ENCODE measurements around the gene PHKA1. TPM values are rescaled to one million over a fixed set of nuclear protein-coding genes. Genes with fewer than 3 reads are reported as not detected.
A peak's percentile ranks its signal among the peaks of the same experiment; 100 is the strongest.
"Not testable (repeated sequence)": the region's sequence is repeated elsewhere in the genome, so short reads cannot be mapped to it uniquely, and the experiment has no call there.

The PHKA1 gene
- total RNA-seq, 6 experiments from 2014 or later = 0.92 to 2.5 (median 1.7) TPM

- H3K4me1 ChIP-seq = no peaks in the 10 kb centered on the region
- H3K27ac ChIP-seq = no peak overlapping the region
- H3K36me3 ChIP-seq = no peaks in the 10 kb centered on the region
- H3K27me3 ChIP-seq = peaks cover 0 to 6% of the 10 kb centered on the region in 2 donors
- ATAC-seq = no peak
- TF ChIP-seq POLR2A (IDR thresholded peaks at IDR 0.05) (no peak), CTCF (IDR thresholded peaks at IDR 0.05) (no peak)
- H3K4me3 ChIP-seq = no peak overlapping the region
- intact Hi-C loops (cut with DNase I) = no loop called here
- no peaks in the 10 kb centered on the region for H3K9me3 ChIP-seq
- WGBS (ENCODE audit: insufficient coverage, low coverage, low lambda C conversion rate, missing lambda C conversion rate) = 69% methylated on average over 2 of the region's 2 CpGs
- no peak for DNase-seq
Observed at GRCh38 chrX:72604112-72604511, 110.0 kb downstream of the PHKA1 start.

- H3K4me3 ChIP-seq; ATAC-seq; H3K36me3 ChIP-seq; H3K9me3 ChIP-seq; intact Hi-C loops (cut with DNase I); DNase-seq; H3K27me3 ChIP-seq; H3K4me1 ChIP-seq; H3K27ac ChIP-seq: not testable (repeated sequence)
- WGBS (ENCODE audit: insufficient coverage, low coverage, low lambda C conversion rate, missing lambda C conversion rate) = 46% methylated on average over 3 of the region's 4 CpGs
Observed at GRCh38 chrX:72591038-72591437, 123.1 kb downstream of the PHKA1 start.

- Histone ChIP-seq H3K4me3 (no peak overlapping the region), H3K9me3 (no peaks in the 10 kb centered on the region), H3K27ac (no peak overlapping the region), H3K4me1 (no peaks in the 10 kb centered on the region), H3K36me3 (no peaks in the 10 kb centered on the region), H3K27me3 (no peaks in the 10 kb centered on the region)
- DNase-seq (no peak), ATAC-seq (no peak)
- 76% methylated on average over 3 of the region's 3 CpGs for WGBS (ENCODE audit: insufficient coverage, low coverage, low lambda C conversion rate, missing lambda C conversion rate)
- TF ChIP-seq CTCF (IDR thresholded peaks at IDR 0.05) (no peak), POLR2A (IDR thresholded peaks at IDR 0.05) (no peak)
- intact Hi-C loops (cut with DNase I) = no loop called here
Observed at GRCh38 chrX:72584163-72584562, 129.9 kb downstream of the PHKA1 start.

- no peak for TF ChIP-seq CTCF (IDR thresholded peaks at IDR 0.05)
- TF ChIP-seq POLR2A (IDR thresholded peaks at IDR 0.05) = no peak
- no peak overlapping the region for H3K27ac ChIP-seq
- intact Hi-C loops (cut with DNase I) = no loop called here
- ATAC-seq = peak; percentile 65 to 85 (median 76)
- H3K36me3 ChIP-seq = no peaks in the 10 kb centered on the region
- no peak overlapping the region for H3K4me3 ChIP-seq
- 50% methylated on average over 5 of the region's 7 CpGs for WGBS (ENCODE audit: insufficient coverage, low coverage, low lambda C conversion rate, missing lambda C conversion rate)
- no peaks in the 10 kb centered on the region for H3K9me3 ChIP-seq
- peak in 1 of 3 donors; percentile 44 for DNase-seq
- peaks cover 0 to 6% (median 2%) of the 10 kb centered on the region in 4 donors for H3K4me1 ChIP-seq
- no peaks in the 10 kb centered on the region for H3K27me3 ChIP-seq
Observed at GRCh38 chrX:72576141-72576894, 137.8 kb downstream of the PHKA1 start.

GRCh38 chrX:72573158-72573511 lies 141.0 kb downstream of the PHKA1 start:
- no peaks in the 10 kb centered on the region for H3K36me3 ChIP-seq
- TF ChIP-seq POLR2A (IDR thresholded peaks at IDR 0.05) (no peak), CTCF (IDR thresholded peaks at IDR 0.05) (no peak)
- intact Hi-C loops (cut with DNase I) = no loop called here
- H3K27me3 ChIP-seq = no peaks in the 10 kb centered on the region
- peaks cover 0 to 6% (median 2%) of the 10 kb centered on the region in 4 donors for H3K4me1 ChIP-seq
- H3K27ac ChIP-seq = no peak overlapping the region
- peak overlapping the region in 2 of 3 donors; percentile 56 to 59 for H3K4me3 ChIP-seq
- ATAC-seq = peak in 3 of 4 donors; percentile 10 to 31 (median 14)
- 12% methylated on average over 7 of the region's 7 CpGs for WGBS (ENCODE audit: insufficient coverage, low coverage, low lambda C conversion rate, missing lambda C conversion rate)
- DNase-seq = no peak
- H3K9me3 ChIP-seq = no peaks in the 10 kb centered on the region

Data from right lobe of liver (tissue), 6 donors.